ENCODE data around the gene PRRT1. TPM values are rescaled to one million over a fixed set of nuclear protein-coding genes. Genes with fewer than 3 reads are reported as not detected.

The PRRT1 gene
- total RNA-seq, 2 experiments from 2014 or later, result 1.1 to 1.6 TPM

GRCh38 chr6:32129297-32130088 lies 22.2 kb downstream of the PRRT1 start:
- ATAC-seq, result no peak
- H3K9me3 Mint-ChIP-seq, result no peaks in the 10 kb centered on the region
- no peak for DNase-seq
- intact Hi-C loops (cut with micrococcal nuclease), result loop anchor here (2.0 kb wide), 1 partner anchor 65 kb away; no protein-coding TSS in a partner anchor
- POLR2A ChIA-PET, result interaction anchor here (0.8 to 4.2 kb wide), 10 partner anchors 12 to 843 kb away, joined by 3 to 23 read pairs (median 4); partner anchors contain the start of genes RNF5 and TNXB
- H3K36me3 Mint-ChIP-seq (ENCODE audit: low read depth), result peaks cover 11% of the 10 kb centered on the region
- CTCF ChIA-PET, result interaction anchor here (0.7 to 4.4 kb wide), 9 partner anchors 9 to 125 kb away, joined by 3 to 41 read pairs (median 6); partner anchors contain the start of genes AGPAT1, PBX2 and PRRT1
- peak overlapping the region; percentile 90 for H3K4me3 Mint-ChIP-seq
- peak overlapping the region; percentile 94 for H3K27ac Mint-ChIP-seq
- H3K4me1 Mint-ChIP-seq (ENCODE audit: low read depth), result peaks cover 34% of the 10 kb centered on the region
- no peak for TF ChIP-seq CTCF (IDR thresholded peaks at IDR 0.05)
- H3K27me3 Mint-ChIP-seq, result no peaks in the 10 kb centered on the region

GRCh38 chr6:32128751-32129296 lies 22.9 kb downstream of the PRRT1 start:
- no peak for ATAC-seq

GRCh38 chr6:32127717-32128592 lies 23.8 kb downstream of the PRRT1 start, which contains the start of gene ATF6B:
ATF6B (minus strand) TSS chr6:32128246; CDS start chr6:32128207, 39 bp downstream.
- ChIA-PET CTCF (interaction anchor here (0.7 to 4.4 kb wide), 10 partner anchors 10 to 126 kb away, joined by 3 to 41 read pairs (median 5); partner anchors contain the start of genes GPSM3 and PRRT1), POLR2A (interaction anchor here (0.9 to 4.2 kb wide), 7 partner anchors 10 to 156 kb away, joined by 3 to 23 read pairs (median 4); partner anchors contain the start of genes DXO, GPSM3 and RNF5)
- peak within 1 kb of the TSS; percentile 97 for H3K27ac Mint-ChIP-seq
- peaks cover 37% of the 10 kb centered on the region for H3K4me1 Mint-ChIP-seq (ENCODE audit: low read depth)
- no peaks in the 10 kb centered on the region for H3K27me3 Mint-ChIP-seq
- DNase-seq (peak; percentile 100), ATAC-seq (peak; percentile 93)
- no peak for TF ChIP-seq CTCF (IDR thresholded peaks at IDR 0.05)
- H3K4me3 Mint-ChIP-seq, result peak within 1 kb of the TSS; percentile 98
- peaks cover 17% of the 10 kb centered on the region for H3K36me3 Mint-ChIP-seq (ENCODE audit: low read depth)
- intact Hi-C loops (cut with micrococcal nuclease), result no loop called here
- H3K9me3 Mint-ChIP-seq, result no peaks in the 10 kb centered on the region

More at GRCh38 chr6:32128751-32129296, 22.9 kb downstream of the PRRT1 start:
- ChIA-PET CTCF (interaction anchor here (0.8 to 4.4 kb wide), 9 partner anchors 10 to 125 kb away, joined by 3 to 41 read pairs (median 6); partner anchors contain the start of genes AGPAT1 and PRRT1), POLR2A (interaction anchor here (0.9 to 4.2 kb wide), 7 partner anchors 11 to 843 kb away, joined by 3 to 23 read pairs (median 5); partner anchors contain the start of genes GPSM3, RNF5 and TNXB)
- Mint-ChIP-seq H3K36me3 (ENCODE audit: low read depth) (peaks cover 17% of the 10 kb centered on the region), H3K27ac (peak overlapping the region; percentile 97), H3K9me3 (no peaks in the 10 kb centered on the region), H3K27me3 (no peaks in the 10 kb centered on the region), H3K4me1 (ENCODE audit: low read depth) (peaks cover 37% of the 10 kb centered on the region), H3K4me3 (peak overlapping the region; percentile 98)
- no peak for DNase-seq
- TF ChIP-seq CTCF (IDR thresholded peaks at IDR 0.05), result no peak
- intact Hi-C loops (cut with micrococcal nuclease), result no loop called here

- CTCF ChIA-PET, result interaction anchor here (0.8 to 4.4 kb wide), 5 partner anchors 9 to 68 kb away, joined by 3 to 41 read pairs (median 5); partner anchors contain the start of gene GPSM3
- H3K27me3 Mint-ChIP-seq, result no peaks in the 10 kb centered on the region
- POLR2A ChIA-PET, result interaction anchor here (1.0 to 4.2 kb wide), 4 partner anchors 10 to 156 kb away, joined by 3 to 23 read pairs (median 5); partner anchors contain the start of gene DXO
- H3K9me3 Mint-ChIP-seq, result no peaks in the 10 kb centered on the region
- DNase-seq (no peak), ATAC-seq (no peak)
- intact Hi-C loops (cut with micrococcal nuclease), result no loop called here
- H3K4me1 Mint-ChIP-seq (ENCODE audit: low read depth), result peaks cover 37% of the 10 kb centered on the region
- H3K36me3 Mint-ChIP-seq (ENCODE audit: low read depth), result peaks cover 17% of the 10 kb centered on the region
- TF ChIP-seq CTCF (IDR thresholded peaks at IDR 0.05), result no peak
- H3K4me3 Mint-ChIP-seq, result peak overlapping the region; percentile 98
- peak overlapping the region; percentile 97 for H3K27ac Mint-ChIP-seq
These were observed 24.4 kb downstream of the PRRT1 start for GRCh38 chr6:32127409-32127716.
